Amniotic epithelial cell (primary cell): ENCODE results near the gene GPX8.

ENCODE experiments used
- DNase-seq: peaks from one replicate; pipeline ENCODE4 v3.0.0-alpha.2; 2010; ENCODE audit warnings: low read depth

GPX8 gene

GRCh38 chr5:55159763-55160492 is at the start of gene GPX8:
Gene GPX8, plus strand, starts transcription at chr5:55160171. Its CDS starts 22 bp downstream, at chr5:55160193.
- peak; percentile 93 for DNase-seq

- DNase-seq, result no peak
These were observed 49.8 kb upstream of the GPX8 start for GRCh38 chr5:55110217-55110616.

- no peak for DNase-seq
These were observed 46.6 kb upstream of the GPX8 start for GRCh38 chr5:55113327-55113726.

- no peak for DNase-seq
These were observed 45.9 kb upstream of the GPX8 start for GRCh38 chr5:55114061-55114460.

GRCh38 chr5:55123365-55123764 is 36.6 kb upstream of the GPX8 start:
- DNase-seq, result no peak

GRCh38 chr5:55134053-55134722 is 25.8 kb upstream of the GPX8 start:
- DNase-seq, result no peak

- no peak for DNase-seq
These were observed 23.4 kb upstream of the GPX8 start for GRCh38 chr5:55136521-55136920.

- no peak for DNase-seq
These were observed 18.9 kb upstream of the GPX8 start for GRCh38 chr5:55140908-55141665.

GRCh38 chr5:55141945-55142690 is 17.9 kb upstream of the GPX8 start:
- DNase-seq, result no peak

GRCh38 chr5:55143624-55144023 is 16.3 kb upstream of the GPX8 start:
- DNase-seq, result no peak

- no peak for DNase-seq
These were observed 13.9 kb upstream of the GPX8 start for GRCh38 chr5:55146080-55146479.

- DNase-seq, result peak; percentile 74
These were observed 13.3 kb upstream of the GPX8 start for GRCh38 chr5:55146543-55147151.

GRCh38 chr5:55149308-55149795 is 10.6 kb upstream of the GPX8 start:
- no peak for DNase-seq

GRCh38 chr5:55151923-55152842 is 7.8 kb upstream of the GPX8 start:
- peak; percentile 63 for DNase-seq

- DNase-seq, result peak; percentile 64
These were observed 5.1 kb upstream of the GPX8 start for GRCh38 chr5:55154873-55155272.

- DNase-seq, result peak; percentile 97
These were observed 680 bp downstream of the GPX8 start for GRCh38 chr5:55160493-55161209.

GRCh38 chr5:55162666-55163065 is 2.7 kb downstream of the GPX8 start:
- no peak for DNase-seq

GRCh38 chr5:55171471-55171870 is 11.5 kb downstream of the GPX8 start:
- DNase-seq, result no peak

GRCh38 chr5:55172051-55172899 is 12.3 kb downstream of the GPX8 start:
- peak; percentile 69 for DNase-seq
